Retinal pigment epithelial cell (primary cell): ENCODE data around the gene AMH.

Experiments
- DNase-seq: peaks from one replicate; pipeline ENCODE4 v3.0.0-alpha.2; 2010; ENCODE audit warnings: low read depth
- H3K4me3 ChIP-seq: 2 replicates; pipeline ENCODE4 v1.5.1; 2011; ENCODE audit warnings: mild to moderate bottlenecking, low read length, control low read depth, moderate library complexity
- CTCF ChIP-seq: conservative IDR thresholded peaks from 2 replicates; pipeline ENCODE4 v1.5.1; 2011; ENCODE audit warnings: low read depth, low read length, control low read depth, inconsistent platforms

Gene AMH

DNA sequence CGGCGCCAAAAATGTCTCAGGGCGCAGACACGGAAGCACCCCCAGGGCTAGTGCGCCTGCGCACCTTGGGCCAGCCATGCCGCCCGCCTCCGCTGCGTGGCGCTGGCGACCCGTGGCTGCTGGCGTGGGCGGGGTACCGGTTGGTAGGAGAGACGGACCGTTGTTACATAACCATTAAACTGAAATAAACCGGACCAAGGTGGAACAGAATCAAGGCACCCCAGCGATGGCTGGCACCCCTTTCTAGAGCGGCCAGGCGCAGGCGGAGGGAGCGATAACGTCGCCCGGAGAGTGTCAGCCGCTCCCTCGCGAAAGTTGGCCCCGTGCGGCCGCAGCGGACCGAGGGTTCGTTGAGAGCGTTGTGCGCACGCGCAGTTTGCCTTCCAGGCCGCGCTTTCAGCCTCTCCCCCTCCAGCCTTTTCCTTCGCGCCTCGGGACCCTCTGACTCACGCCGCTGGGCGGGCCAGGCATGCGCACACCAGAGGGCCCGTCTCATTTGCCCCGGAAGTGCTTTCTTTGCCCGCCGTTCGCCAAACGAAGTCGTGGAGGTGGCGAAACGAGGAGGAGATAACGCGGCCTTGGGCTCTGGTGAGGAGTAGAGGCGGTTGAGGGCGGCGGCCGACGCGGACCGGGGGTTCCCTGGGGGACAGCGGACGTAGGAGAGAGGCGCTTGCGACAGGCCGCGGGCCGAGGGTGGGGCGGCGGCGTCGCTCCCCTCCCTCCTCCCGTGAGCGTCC, 12.6 kb upstream of the AMH start, which contains the start of the genes PLEKHJ1 and SF3A2:
PLEKHJ1 (minus strand) TSS at position 16 of the 737 bp plus-strand sequence. CDS start 81 bp downstream, outside the sequence.
SF3A2 (plus strand) TSS at position 511 of the 737 bp plus-strand sequence. CDS start 6,595 bp downstream, outside the sequence.
- peak within 1 kb of the TSS; percentile 74 for H3K4me3 ChIP-seq
- peak; percentile 89 for TF ChIP-seq CTCF
- peak; percentile 83 for DNase-seq

DNA sequence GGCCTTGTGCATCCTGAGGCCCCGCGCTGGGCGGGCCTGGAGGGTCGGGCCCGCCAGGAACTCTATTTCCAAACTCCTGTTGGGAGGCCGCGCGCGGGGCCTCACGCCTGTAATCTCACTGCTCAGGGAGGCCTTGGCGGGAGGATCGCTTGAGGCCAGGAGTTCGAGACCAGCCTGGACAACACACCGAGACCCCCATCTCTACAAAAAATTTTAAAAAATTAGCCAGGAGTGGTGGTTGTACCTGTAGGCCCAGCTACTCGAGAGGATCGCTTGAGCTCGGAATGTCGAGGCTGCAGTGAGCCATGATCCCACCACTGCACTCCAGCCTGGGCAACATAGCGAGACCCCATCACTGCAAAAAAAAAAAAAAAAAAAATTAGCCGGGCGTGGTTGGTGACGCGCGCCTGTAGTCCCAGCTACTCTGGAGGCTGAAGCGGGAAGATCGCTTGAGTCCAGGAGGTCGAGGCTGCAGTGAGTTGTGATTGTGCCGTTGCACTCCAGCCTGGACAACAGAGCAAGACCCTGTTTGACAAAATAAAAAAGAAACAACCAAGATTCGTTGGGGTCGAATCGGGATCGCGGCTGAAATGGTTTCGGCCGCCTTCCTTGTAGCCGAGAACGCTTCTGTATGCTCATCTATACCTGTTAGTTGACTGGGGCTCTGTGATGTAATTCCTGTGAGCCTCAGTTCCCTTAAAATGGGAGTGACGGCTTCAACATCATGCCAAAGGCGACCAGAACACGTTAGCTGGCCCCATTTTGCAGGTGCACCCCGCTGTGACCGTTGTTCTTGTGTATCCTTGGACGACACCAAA, 11.9 kb upstream of the AMH start:
- DNase-seq, result no peak
- peak overlapping the region; percentile 74 for H3K4me3 ChIP-seq
- TF ChIP-seq CTCF, result no peak

DNA sequence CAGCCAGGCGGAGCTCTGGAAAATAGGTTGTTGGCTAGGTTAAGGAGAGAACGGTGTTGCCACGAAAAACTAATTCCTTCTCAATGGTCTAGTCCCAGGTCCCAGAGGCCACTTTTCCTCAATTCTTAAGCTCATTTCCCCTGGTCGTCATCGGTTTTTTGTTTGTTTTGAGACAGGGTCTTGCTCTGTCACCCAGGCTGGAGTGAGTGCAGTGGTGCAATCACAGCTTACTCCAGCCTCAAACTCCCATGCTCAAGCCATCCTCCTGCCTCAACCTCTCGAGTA, 11.3 kb upstream of the AMH start:
- TF ChIP-seq CTCF, result no peak
- H3K4me3 ChIP-seq, result peak overlapping the region; percentile 74
- DNase-seq, result no peak

GRCh38 chr19:2239173-2239572, 9.9 kb upstream of the AMH start:
- no peak for TF ChIP-seq CTCF
- H3K4me3 ChIP-seq, result peak overlapping the region; percentile 48
- no peak for DNase-seq

GRCh38 chr19:2239771-2240770, 9.1 kb upstream of the AMH start:
- TF ChIP-seq CTCF, result no peak
- no peak for DNase-seq
- peak overlapping the region; percentile 48 for H3K4me3 ChIP-seq

- H3K4me3 ChIP-seq, result no peak overlapping the region
- TF ChIP-seq CTCF, result no peak
- no peak for DNase-seq
Observed at GRCh38 chr19:2240881-2241760, 8.0 kb upstream of the AMH start.
